SK-N-SH treated with all-trans-retinoic acid at 6 μM for 48 hours (cell line): Measurements from ENCODE around the gene DCDC1.
A peak's percentile ranks its signal among the peaks of the same experiment; 100 is the strongest.

Experiments
- ARNTL ChIP-seq: fragments of 450-650 bp; formaldehyde crosslinking; IDR thresholded peaks from 2 replicates; pipeline ENCODE4 v1.5.0; 2020; ENCODE audit warnings: low read depth, mild to moderate bottlenecking, moderate library complexity, borderline replicate concordance
- CREB5 ChIP-seq: fragments of 250-450 bp; sonication (Bioruptor Pico); IDR thresholded peaks from 2 replicates; pipeline ENCODE4 v1.5.1; 2020; ENCODE audit warnings: low read depth, mild to moderate bottlenecking, moderate library complexity
- PATZ1 ChIP-seq: fragments of 250-450 bp; sonication (Bioruptor Pico); IDR thresholded peaks from 2 replicates; pipeline ENCODE4 v1.8.0; 2020; ENCODE audit warnings: mild to moderate bottlenecking, moderate library complexity, borderline replicate concordance
- POU6F1 ChIP-seq: fragments of 250-450 bp; sonication (Bioruptor Pico); IDR thresholded peaks from 2 replicates; pipeline ENCODE4 v1.8.0; 2021; ENCODE audit warnings: low read depth, mild to moderate bottlenecking, moderate library complexity, borderline replicate concordance
- TOX ChIP-seq: fragments of 250-450 bp; sonication (Bioruptor Pico); IDR thresholded peaks from 2 replicates; pipeline ENCODE4 v1.8.0; 2021; ENCODE audit warnings: mild to moderate bottlenecking, moderate library complexity, borderline replicate concordance
- TSHZ2 ChIP-seq: fragments of 250-450 bp; sonication (Bioruptor Pico); IDR thresholded peaks from 2 replicates; pipeline ENCODE4 v1.5.0; 2020; ENCODE audit warnings: mild to moderate bottlenecking, moderate library complexity
- ZFP3 ChIP-seq: fragments of 250-450 bp; sonication (Bioruptor Pico); IDR thresholded peaks from 2 replicates; pipeline ENCODE4 v1.5.0; 2020; ENCODE audit warnings: mild to moderate bottlenecking, moderate library complexity

GRCh38 chr11:30815619-30816018 is 553.9 kb downstream of the DCDC1 start:
- TF ChIP-seq ARNTL (CRISPR knock-in tag) (no peak), TOX (CRISPR knock-in tag) (no peak), PATZ1 (CRISPR knock-in tag) (no peak), ZFP3 (CRISPR knock-in tag) (no peak), TSHZ2 (0 out of 2 replicates have a peak, but pooled peaks have one; percentile 48), POU6F1 (CRISPR knock-in tag) (no peak), CREB5 (CRISPR knock-in tag) (no peak)
